Measurements from ENCODE around the gene CDH4.

GRCh38 chr20:61480158-61480825 lies 228.2 kb downstream of the CDH4 start:
- no peak for TF ChIP-seq EZH2 (IDR thresholded peaks at IDR 0.05; ENCODE audit: insufficient read depth, low read length)
- TF ChIP-seq CTCF (IDR thresholded peaks at IDR 0.05; ENCODE audit: insufficient read depth, low read depth, low read length) = no peak

Measured in astrocyte (in vitro differentiated cells and primary cell).